ENCODE measurements around the gene LRBA.
"Not testable (repeated sequence)": the region's sequence is repeated elsewhere in the genome, so short reads cannot be mapped to it uniquely, and the experiment has no call there.

Gene LRBA

DNA sequence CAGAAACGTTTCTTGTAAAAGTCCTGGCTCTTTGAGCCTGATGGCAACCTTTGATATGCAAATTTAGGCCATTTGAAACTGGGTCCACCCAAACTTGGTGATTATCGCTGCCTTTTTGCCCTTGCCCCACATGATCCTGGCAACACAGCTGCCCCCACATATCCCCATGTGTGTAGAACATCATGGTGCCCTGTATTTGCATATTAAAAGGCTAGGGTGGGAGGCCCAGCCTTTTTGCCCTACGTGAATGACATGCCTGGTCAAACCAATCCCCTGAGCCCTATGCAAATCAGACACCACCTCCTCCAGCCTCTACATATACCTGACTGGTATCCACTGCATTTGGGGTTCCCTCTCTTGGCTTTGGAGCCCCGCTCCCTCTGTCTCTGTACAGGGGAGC, 230.8 kb downstream of the LRBA start:
- no peak for DNase-seq

GRCh38 chr4:150782921-150783320, 232.2 kb downstream of the LRBA start:
- no peak for DNase-seq

GRCh38 chr4:150782311-150782710, 232.8 kb downstream of the LRBA start:
- no peak for DNase-seq

GRCh38 chr4:150781191-150781590, 233.9 kb downstream of the LRBA start:
- DNase-seq: no peak

GRCh38 chr4:150779707-150780106, 235.4 kb downstream of the LRBA start:
- no peak for DNase-seq

DNA sequence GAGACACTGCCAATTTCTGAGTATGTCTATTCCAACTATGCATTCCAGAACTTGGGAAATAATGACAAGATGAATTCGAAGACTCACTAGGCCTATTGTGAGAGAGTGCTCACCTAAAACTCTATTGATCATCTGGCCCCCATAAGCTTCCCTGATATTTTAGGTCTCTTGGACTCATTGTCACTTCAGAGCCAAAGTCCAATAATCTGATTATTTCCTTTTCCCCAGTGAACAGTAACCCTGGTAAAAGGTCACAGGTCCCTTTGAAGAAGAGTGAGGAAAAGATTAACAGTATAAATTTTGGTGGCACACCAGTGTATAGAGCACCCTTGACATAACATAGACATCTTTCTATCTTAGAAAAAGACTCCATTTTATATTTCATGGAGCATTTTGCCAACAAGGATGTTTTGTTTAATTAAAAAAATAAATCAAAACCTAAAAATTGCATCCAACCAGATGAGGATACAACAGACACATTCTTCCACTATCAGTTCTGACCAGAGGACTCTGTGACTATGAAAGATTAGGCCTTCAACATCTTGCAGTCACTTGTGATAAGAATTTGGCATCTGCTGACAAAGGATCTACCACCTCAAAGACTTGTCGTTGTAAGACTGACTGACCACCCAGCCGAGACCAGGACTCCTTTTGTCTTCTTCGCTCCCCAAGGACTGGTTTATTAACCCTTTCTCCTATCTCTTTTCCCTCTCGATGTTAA, 241.2 kb downstream of the LRBA start:
- no peak for DNase-seq

DNA sequence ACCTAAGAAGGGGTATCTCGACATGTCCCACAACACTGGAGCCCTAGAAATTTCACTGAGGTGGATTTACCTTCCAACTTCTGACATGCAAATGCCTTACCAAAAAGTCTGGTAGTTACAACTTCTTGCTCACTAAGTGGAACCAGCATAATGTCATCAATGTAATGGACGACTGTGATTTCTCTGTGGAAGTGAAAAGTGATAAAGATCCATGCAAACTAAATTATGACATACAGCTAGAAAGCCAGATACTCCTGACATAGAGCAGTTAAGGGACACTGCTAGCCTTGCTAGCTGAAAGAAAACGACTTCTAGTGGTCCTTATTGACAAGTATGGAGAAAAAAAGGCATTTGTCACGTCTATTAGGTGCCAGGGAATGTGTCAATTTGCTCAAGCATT, 242.1 kb downstream of the LRBA start:
- DNase-seq: no peak

GRCh38 chr4:150771382-150771781, 243.7 kb downstream of the LRBA start:
- DNase-seq: no peak

GRCh38 chr4:150769845-150770244, 245.2 kb downstream of the LRBA start:
- DNase-seq: no peak

- DNase-seq: no peak
Observed at GRCh38 chr4:150769248-150769647, 245.8 kb downstream of the LRBA start.

DNA sequence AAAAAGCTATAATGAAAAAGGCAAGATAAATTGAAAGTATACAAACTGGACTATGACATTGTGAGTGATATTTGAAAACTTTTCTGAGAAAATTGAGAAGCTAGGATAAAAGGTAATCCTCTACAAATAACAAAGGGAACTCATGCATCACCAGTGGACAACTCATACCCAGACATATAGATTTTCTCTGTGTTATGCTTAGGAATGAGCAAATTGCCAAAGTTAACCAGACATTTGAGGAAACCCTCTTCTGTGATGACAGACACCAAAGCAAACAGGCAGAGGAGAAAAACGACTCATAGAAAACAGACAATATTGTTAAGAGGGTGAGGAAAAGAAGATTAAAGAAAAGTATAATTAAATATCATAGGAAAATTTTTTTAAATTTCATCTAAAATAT, 246.6 kb downstream of the LRBA start:
- DNase-seq: no peak

DNA sequence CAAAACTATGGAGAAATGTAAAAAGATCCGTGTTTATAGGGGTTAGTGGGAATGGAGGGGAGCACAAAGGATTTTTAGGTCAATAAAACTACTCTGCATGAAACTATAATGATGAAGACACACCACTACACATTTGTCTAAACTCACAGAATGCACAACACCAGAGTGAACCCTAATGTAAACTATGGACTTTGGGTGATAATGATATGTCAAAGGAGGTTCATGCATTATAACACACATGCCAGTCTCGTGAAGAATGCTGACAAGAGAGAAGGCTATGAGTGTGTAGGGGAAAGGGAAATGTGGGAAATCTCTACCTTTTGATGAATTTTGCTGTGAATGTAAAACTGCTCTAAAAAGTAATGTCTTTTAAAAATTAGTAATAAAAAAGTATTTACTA, 249.9 kb downstream of the LRBA start:
- no peak for DNase-seq

DNA sequence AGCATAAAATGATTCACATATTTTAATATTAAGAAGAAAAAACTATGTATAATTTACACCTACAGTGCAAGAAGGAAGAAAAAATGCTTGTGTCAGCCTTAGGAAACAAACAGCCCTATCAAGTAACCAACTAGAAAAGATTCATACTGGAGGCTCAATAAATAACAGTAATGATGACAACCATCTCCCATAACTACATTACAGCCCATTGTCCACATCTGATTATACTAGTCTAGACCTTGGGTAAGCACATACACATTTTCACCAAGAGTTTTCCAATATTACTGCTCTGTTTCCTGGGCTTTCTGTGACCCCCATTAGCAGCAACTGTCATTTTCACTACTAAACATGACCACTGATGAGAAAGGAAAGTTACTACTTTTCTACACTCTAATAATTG, 263.4 kb downstream of the LRBA start:
- no peak for DNase-seq

- no peak for DNase-seq
Observed at GRCh38 chr4:150750824-150751223, 264.3 kb downstream of the LRBA start.

DNA sequence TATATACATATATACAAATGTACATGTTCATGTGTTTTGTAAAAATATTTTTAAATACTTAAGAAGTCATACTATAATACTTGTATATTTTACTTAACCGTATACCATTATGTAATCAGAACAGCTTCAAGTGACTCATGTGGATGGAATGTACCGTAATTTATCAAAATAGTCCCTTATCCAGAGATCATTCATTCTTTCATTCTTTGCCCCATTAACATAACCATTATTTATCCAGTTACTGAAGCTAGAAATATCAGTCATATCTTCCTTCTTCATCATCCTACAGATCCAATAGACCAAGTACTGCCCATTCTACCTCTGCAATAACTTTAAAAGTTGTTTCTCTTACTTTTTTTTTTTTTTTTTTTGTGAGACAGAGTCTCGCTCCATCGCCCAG, 268.9 kb downstream of the LRBA start:
- DNase-seq: no peak

- no peak for DNase-seq
Observed at GRCh38 chr4:150744570-150744969, 270.5 kb downstream of the LRBA start.

DNA sequence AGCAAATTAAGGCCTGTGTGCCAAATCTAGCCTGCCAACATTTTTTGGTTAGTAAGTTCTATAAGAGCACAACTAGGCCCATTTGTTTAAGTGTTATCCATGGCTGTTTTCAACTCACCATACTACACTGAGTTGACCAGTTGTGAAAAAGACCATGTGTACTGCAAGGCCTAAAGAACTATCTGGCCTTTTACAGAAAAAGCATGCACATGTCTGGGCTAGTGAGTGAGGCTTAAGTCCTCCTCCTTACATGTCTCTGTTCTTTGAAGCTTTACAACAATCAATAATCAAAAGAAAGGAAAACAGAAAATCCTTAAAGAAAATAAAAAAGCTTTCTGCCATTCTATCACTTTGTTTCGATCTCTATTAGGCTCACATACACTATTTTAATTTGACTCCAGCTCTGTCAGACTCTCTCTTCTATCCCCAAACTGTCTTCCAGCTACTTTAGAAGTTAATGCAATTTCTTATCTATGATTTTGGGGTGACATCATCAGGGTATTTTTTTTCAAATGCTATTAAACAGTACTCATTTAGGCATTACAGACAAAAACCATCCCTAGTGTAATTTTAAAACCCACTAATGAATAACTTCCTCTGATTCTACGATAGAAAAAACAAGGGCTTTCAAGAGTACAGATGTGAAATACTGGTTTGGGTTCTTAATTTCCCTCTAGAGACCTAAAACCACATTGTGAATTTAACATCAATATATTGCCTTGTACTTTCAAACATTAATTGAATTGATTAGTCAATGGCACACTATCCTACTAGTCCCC, 271.3 kb downstream of the LRBA start:
- DNase-seq: no peak

DNA sequence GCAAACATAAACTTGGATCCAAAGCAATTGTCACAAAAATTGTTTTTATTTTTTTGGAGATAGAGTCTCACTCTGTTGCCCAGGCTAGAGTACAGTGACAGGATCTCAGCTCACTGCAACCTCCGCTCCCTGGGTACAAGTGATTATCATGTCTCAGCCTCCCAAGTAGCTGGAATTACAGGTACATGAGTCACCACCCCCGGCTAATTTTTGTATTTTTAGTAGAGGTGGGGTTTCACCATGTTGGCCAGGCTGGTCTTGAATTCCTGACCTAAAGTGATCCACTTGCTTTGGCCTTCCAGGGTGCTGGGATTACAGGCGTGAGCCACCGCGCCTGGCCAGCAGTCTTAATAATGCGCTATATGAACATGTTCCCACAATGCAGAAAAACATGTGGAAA, 272.2 kb downstream of the LRBA start:
- DNase-seq: not testable (repeated sequence)

DNA sequence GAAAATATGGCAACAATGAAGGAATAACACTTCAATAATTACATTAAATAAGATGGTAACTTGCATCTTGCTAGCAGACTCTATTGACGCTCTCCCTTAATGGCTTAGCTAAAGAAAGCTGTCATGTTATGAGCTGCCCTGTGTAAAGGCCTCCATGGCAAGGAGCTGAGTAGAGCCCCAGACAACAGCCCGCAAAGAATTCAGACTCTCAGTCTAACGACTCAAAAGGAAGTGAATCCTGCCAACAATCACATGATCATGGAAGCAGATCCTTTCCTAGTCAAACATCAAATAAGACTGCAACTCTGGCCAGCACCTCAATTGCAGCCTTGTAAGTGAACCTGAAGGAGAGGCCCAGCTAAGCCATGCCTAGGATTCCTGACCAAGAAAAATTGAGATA, 275.5 kb downstream of the LRBA start:
- no peak for DNase-seq

DNA sequence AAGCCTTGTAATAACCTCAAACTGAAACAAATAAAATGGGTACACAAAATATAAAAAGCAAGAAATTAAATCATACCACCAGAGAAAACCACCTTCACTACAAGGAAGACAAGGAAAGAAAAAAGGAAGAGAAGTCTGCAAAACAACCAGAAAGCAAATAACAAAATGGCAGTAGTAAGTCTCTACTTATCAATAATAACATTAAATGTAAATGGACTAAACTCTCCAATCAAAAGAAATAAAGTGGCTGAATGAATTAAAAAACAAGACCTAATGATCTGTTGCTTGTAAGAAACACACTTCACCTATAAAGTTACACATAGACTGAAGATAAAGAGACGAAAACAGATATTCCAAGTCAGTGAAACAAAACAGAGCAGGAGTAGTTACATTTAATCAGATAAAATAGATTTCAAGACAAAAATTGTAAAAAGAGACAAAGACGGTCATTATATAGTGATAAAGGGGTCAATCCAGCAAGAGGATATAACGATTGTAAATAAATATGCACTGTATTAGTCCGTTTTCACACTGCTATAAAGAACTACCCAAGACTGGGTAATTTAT, 289.0 kb downstream of the LRBA start:
- DNase-seq: no peak

DNA sequence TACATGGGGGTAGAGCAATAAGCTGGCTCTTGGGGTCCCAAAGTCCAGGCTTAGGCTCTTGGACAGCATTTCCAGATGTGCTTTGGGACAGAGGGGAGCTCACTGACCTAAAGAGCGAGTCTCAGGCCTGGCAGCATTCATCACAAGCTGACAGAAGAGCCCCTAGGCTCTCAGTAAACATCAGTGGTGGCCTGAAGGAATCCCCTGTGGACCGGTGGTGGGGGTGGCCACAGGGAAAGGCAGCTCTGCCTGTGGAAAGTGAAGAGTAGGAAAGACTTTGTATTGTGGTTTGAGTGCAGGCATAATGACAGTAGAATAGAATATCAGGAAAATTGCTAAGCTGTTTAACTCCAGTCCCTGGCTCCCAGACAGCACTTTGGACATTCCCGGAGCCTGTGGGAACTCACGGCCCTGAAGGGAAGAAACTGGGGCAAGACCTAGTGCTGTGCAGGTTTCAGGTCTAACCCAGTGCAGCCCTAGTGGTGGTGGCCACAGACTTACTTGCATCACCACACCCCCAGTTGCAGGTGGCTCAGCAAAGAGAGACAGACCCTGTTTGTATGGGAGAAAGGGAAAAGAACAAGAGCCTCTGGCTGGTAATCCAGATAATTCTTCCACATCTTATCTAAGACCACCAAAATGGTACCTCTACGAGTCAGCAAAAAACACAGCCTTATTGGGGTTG, 291.2 kb downstream of the LRBA start:
- no peak for DNase-seq

DNA sequence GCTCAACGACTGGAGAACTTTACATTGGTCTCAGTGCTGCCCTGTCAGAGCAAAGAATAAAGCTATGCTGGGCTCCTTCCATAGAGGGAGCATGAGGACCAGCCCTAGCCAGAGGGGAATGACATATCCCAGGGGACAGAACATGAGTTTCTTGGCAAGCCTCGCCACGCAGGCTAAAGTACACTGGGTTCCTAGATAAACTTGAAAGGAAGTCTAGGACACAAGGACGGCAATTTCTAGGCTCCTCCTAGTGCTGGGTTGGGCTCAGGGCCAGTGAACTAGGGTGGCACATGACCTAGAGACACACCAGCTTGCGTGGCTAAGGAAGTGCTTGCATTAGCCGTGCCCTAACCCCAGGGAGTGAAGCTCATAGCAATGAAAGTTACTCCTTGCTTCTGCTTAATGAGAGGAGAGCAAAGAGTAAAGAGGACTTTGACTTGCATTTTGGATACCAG, 292.1 kb downstream of the LRBA start:
- no peak for DNase-seq

GRCh38 chr4:150720973-150721518, 294.0 kb downstream of the LRBA start:
- DNase-seq: no peak
